ENCODE measurements around the gene BAZ2B.
A peak's percentile ranks its signal among the peaks of the same experiment; 100 is the strongest.

GRCh38 chr2:159615367-159616285 lies 722 bp downstream of the BAZ2B start:
- no peak for TF ChIP-seq CTCF (IDR thresholded peaks at IDR 0.05)
- no peak for TF ChIP-seq USF2 (IDR thresholded peaks at IDR 0.05; ENCODE audit: borderline replicate concordance, low read depth, low read length)
- TF ChIP-seq RFX5 (IDR thresholded peaks at IDR 0.05; ENCODE audit: low read length), result no peak
- TF ChIP-seq SIN3A (IDR thresholded peaks at IDR 0.05; ENCODE audit: borderline replicate concordance, low read depth, low read length), result peak; percentile 12
